GM10248 (cell line): ENCODE results near the gene ARMC6.

Source experiments
- CTCF ChIA-PET: fragments of 300-600 bp; sonication (Branson Sonifier 250); formaldehyde crosslinking; extraction: SDS; loops from one replicate; lab custom pipeline; 2021; ENCODE audit warnings: antibody characterized with exemption; lab: Yijun Ruan, JAX
- POLR2A ChIA-PET: fragments of 350-650 bp; sonication (Branson Sonifier 250); formaldehyde crosslinking; extraction: SDS; loops from one replicate; lab custom pipeline; 2020; ENCODE audit warnings: antibody characterized with exemption; lab: Yijun Ruan, JAX
- DNase-seq: peaks from one replicate; pipeline ENCODE4 v3.0.0; 2012; ENCODE audit errors: extremely low spot score
- TF ChIP-seq, protein P1 (sequence below): IDR thresholded peaks from 2 replicates; pipeline ENCODE4 v1.5.1; 2012; ENCODE audit warnings: mild to moderate bottlenecking, low read depth; ENCODE audit errors: extremely low read depth, missing control alignments, control extremely low read depth

ARMC6 gene

DNA sequence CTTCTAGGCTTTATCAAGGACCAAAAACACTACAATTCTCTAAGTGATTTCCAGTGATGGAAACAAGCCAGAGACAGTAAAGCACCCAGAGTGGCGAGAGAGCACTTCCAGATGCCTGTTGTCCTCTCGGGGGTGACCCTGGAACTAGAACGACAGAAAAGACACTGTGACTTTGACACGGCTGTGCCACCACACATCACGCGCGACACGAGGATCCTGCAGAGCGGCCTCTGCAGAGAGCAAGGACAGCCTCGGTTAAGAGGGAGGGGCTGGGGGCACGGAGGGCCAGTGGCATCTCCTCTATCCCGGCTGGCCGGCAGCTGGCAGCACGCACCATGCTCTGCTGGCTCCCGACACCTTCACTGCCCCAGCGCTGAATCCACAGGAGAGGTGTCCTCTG, 42.4 kb upstream of the ARMC6 start:
- ChIA-PET POLR2A (no interaction called here), CTCF (interaction anchor here (2.9 kb wide), 1 partner anchor 9 kb away, joined by 12 read pairs; no protein-coding TSS in a partner anchor)
- TF ChIP-seq, protein P1, sequence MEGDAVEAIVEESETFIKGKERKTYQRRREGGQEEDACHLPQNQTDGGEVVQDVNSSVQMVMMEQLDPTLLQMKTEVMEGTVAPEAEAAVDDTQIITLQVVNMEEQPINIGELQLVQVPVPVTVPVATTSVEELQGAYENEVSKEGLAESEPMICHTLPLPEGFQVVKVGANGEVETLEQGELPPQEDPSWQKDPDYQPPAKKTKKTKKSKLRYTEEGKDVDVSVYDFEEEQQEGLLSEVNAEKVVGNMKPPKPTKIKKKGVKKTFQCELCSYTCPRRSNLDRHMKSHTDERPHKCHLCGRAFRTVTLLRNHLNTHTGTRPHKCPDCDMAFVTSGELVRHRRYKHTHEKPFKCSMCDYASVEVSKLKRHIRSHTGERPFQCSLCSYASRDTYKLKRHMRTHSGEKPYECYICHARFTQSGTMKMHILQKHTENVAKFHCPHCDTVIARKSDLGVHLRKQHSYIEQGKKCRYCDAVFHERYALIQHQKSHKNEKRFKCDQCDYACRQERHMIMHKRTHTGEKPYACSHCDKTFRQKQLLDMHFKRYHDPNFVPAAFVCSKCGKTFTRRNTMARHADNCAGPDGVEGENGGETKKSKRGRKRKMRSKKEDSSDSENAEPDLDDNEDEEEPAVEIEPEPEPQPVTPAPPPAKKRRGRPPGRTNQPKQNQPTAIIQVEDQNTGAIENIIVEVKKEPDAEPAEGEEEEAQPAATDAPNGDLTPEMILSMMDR, result no peak
- no peak for DNase-seq

DNA sequence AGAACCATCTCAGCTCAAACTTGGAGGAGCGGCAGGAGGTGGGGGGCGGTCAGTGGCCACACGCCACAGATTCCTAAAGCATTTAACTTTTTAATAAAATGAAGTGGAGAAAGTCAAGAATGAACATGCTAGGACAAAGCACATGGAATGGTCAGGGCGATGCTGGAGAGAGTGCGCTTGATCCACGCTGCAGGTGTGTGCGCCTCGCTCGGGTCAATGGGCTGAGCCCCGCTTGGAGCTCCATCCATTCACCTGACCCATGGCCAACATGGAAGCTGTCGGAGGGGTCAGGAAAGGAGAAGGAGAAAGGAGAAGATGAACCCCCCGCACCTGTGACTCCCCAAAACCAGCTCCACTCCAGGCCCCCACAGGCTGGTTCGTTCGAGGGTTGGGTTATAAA, 41.9 kb upstream of the ARMC6 start:
- DNase-seq, result no peak
- CTCF ChIA-PET, result interaction anchor here (0.8 to 2.9 kb wide), 2 partner anchors 10 to 19 kb away, joined by 3 to 12 read pairs; no protein-coding TSS in a partner anchor
- TF ChIP-seq, protein P1, result no peak
- POLR2A ChIA-PET, result no interaction called here

DNA sequence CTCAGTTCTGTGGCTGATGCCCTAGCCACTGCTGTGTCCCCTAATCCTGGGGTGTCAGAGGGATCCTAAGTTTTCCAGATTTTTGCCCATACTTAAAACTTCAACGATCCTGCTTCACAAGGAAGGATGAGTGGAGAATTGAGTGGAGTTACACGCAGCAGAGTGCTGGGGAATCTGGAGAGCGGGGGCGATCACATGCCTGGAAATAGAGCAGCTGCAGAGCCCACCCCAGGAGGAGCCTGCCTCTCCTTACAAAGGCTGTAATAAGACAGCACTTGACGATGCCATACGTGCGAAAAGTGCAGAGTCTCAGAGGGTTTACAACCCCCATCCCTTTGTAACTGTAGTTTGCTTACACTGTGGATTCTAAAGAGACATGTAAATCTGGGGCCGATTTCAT, 40.7 kb upstream of the ARMC6 start:
- TF ChIP-seq, protein P1, result no peak
- CTCF ChIA-PET, result no interaction called here

DNA sequence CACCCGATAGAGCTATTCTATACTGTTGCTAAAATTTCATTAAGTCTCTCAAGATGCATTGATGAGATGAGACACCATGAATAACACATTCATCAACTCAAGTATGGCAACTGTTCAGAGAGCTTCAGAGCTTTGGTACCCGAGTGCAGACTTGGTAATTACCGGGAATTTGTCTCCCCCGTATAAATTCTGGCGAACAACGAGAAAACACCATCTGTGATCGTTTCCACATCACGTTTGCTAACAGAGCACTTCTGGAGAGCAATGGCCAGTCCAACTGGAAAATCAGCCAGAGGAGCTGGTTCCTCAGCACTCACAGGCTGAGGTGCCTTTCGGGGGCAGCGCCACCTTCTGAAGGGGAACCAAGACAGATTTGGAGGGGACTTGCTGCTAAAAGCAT, 40.3 kb upstream of the ARMC6 start:
- DNase-seq, result no peak
- CTCF ChIA-PET, result no interaction called here
- TF ChIP-seq, protein P1, result no peak
- POLR2A ChIA-PET, result no interaction called here

More for the DNA sequence above, 40.7 kb upstream of the ARMC6 start:
- POLR2A ChIA-PET, result interaction anchor here (0.7 kb wide), 1 partner anchor 37 kb away, joined by 6 read pairs; no protein-coding TSS in a partner anchor
- no peak for DNase-seq

DNA sequence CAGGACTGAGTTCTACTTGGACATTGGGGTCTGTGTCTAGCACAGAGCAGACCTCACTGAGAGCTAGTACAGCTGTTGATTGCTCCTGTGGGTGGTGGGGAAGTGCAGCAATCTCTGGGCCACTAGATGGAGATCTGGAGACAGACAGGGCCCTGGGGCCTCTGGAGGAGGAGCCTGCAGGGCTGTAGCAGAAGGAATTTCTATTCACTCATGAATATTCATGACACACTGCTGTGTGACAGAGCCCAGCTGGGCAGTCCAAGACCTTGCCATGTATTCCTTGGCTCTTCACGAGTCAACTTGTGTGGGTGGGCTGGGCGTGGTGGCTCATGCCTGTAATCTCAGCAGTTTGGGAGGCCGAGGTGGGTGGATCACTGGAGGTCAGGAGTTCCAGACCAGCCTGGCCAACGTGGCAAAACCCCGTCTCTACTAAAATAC, 37.6 kb upstream of the ARMC6 start:
- TF ChIP-seq, protein P1, result peak; percentile 26
- ChIA-PET POLR2A (no interaction called here), CTCF (interaction anchor here (1.2 kb wide), 1 partner anchor 8 kb away, joined by 3 read pairs; no protein-coding TSS in a partner anchor)
- DNase-seq, result peak; percentile 54

DNA sequence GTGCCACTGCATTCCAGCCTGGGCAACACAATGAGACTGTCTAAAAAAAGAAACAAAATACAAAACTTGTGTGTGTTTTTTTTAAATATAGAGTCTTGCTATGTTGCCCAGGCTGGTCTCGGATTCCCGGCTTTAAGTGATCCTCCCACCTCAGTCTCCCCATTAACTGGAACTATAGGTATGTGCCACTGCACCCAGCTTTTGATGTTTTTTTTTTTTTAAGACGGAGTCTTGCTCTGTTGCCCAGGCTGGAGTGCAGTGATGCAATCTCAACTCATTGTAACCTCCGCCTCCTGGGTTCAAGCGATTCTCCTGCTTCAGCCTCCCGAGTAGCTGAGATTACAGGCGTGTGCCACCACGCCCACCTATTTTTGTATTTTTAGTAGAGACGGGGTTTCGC, 37.1 kb upstream of the ARMC6 start:
- TF ChIP-seq, protein P1, result no peak
- CTCF ChIA-PET, result interaction anchor here (1.2 kb wide), 1 partner anchor 9 kb away, joined by 3 read pairs; no protein-coding TSS in a partner anchor
- POLR2A ChIA-PET, result no interaction called here
- DNase-seq, result no peak
